Measurements from ENCODE around the gene ETFB. TPM values are rescaled to one million over a fixed set of nuclear protein-coding genes. Genes with fewer than 3 reads are reported as not detected.
A peak's percentile ranks its signal among the peaks of the same experiment; 100 is the strongest.

ETFB gene
- total and polyA plus RNA-seq, 10 of the 15 experiments (the other 5 are each of a cell fraction or from before 2014, with no cell fraction given): 15.1 to 166 (median 87.8) TPM

DNA sequence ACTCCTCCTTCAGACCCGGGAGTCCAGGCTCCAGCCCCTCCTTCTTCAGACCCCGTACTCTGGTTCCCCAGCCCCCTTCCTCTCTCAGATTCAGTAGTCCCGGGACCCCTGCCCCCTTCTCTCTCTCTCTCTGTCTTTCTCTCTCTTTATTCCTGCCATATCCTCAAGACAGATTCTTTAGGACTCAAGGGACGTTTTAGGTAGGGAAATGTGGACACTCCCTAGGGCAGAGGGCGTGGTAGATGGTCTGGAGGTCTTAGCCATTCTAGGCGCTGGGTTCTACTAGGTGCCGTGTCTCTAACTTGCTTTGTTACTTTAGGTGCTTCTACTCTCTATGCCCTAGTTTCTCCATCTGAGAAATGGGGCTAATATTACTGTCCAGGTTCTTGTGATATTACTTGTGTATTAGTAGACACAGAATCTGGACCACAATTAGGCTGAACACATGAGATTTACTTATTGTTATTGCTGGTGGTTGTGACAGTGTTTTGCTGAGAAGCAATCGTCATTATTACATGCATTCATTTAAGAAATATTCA lies 25.0 kb upstream of the ETFB start:
- FAIRE-seq: no peak
- BruUV-seq (replicated peaks): no TSS peak
- no peak for ATAC-seq

More for the DNA sequence above, 25.0 kb upstream of the ETFB start:
- 77% methylated on average over 8 of the region's 8 CpGs for WGBS (ENCODE audit: insufficient coverage, insufficient replicate concordance, low lambda C conversion rate, missing lambda C conversion rate)
- H3K27ac ChIP-seq (ENCODE audit: control insufficient read depth, insufficient read depth): no peak overlapping the region
- peak overlapping the region; percentile 38 for H3K4me2 ChIP-seq (ENCODE audit: control insufficient read depth, insufficient read depth)
- peaks cover 19% of the 10 kb centered on the region for H3K4me1 ChIP-seq (ENCODE audit: control insufficient read depth, insufficient read depth, low read length)
- H3K9ac ChIP-seq (ENCODE audit: control insufficient read depth, insufficient read depth, low read length): peak overlapping the region; percentile 29; the same call in 1 of the 2 replicates
- RAD21 ChIA-PET (ENCODE audit: unreplicated experiment): no interaction called here
- TF ChIP-seq MTA3 (IDR thresholded peaks at IDR 0.05; ENCODE audit: borderline replicate concordance, low read length) (no peak), NRF1 (conservative IDR thresholded peaks at IDR 0.05; ENCODE audit: low read depth, low read length) (no peak), CHD4 (IDR thresholded peaks at IDR 0.05) (no peak), SKIL (IDR thresholded peaks at IDR 0.05; ENCODE audit: low read depth, poor library complexity, severe bottlenecking) (no peak), RCOR1 (conservative IDR thresholded peaks at IDR 0.05; ENCODE audit: low read depth, low read length) (no peak), USF1 (IDR thresholded peaks at IDR 0.05; ENCODE audit: borderline replicate concordance, extremely low read length, insufficient read depth, low read depth, low read length) (no peak), SMARCA5 (IDR thresholded peaks at IDR 0.05) (no peak), FOS (IDR thresholded peaks at IDR 0.05; ENCODE audit: borderline replicate concordance, extremely low read depth, insufficient read length) (no peak), E2F8 (IDR thresholded peaks at IDR 0.05; ENCODE audit: low read depth, partially characterized antibody) (no peak), NR2C1 (IDR thresholded peaks at IDR 0.05) (no peak), MTA2 (IDR thresholded peaks at IDR 0.05; ENCODE audit: low read depth) (no peak), SREBF2 (IDR thresholded peaks at IDR 0.05; ENCODE audit: low read length) (no peak), POU2F2 (IDR thresholded peaks at IDR 0.05; ENCODE audit: borderline replicate concordance, low read depth, low read length) (no peak), PKNOX1 (IDR thresholded peaks at IDR 0.05) (no peak), MEF2B (IDR thresholded peaks at IDR 0.05; ENCODE audit: partially characterized antibody, poor library complexity, severe bottlenecking) (no peak), RFX5 (IDR thresholded peaks at IDR 0.05; ENCODE audit: low read depth, low read length) (no peak)
- in situ Hi-C loops (cut with MboI) (loop anchor here (25.0 kb wide), 1 partner anchor 1146 kb away; the partner anchor contains the start of gene ZNF808), intact Hi-C loops (cut with micrococcal nuclease; ENCODE audit: unreplicated experiment) (no loop called here)
- POLR2A ChIA-PET: interaction anchor here (1.2 kb wide), 1 partner anchor 18 kb away, joined by 4 read pairs; the partner anchor contains the start of gene NKG7
- peak overlapping the region; percentile 85 for H2AFZ ChIP-seq (ENCODE audit: control insufficient read depth, low read depth, low read length)
- no peaks in the 10 kb centered on the region for H3K36me3 ChIP-seq (ENCODE audit: control insufficient read depth in 2 of 2, insufficient read depth in 2 of 2, low read length in 1 of 2)
- H3K79me2 ChIP-seq (ENCODE audit: control insufficient read depth, insufficient read depth, low read length): peaks cover 5% of the 10 kb centered on the region
- no peaks in the 10 kb centered on the region for H3K27me3 ChIP-seq (replicated peaks in 1 of 2; ENCODE audit: control insufficient read depth in 2 of 2, insufficient read depth in 2 of 2, low read length in 1 of 2)
- H3K4me3 ChIP-seq: no peak overlapping the region
- CTCF ChIA-PET: interaction anchor here (1.0 kb wide), 1 partner anchor 47 kb away, joined by 3 read pairs; no protein-coding TSS in a partner anchor
- no peaks in the 10 kb centered on the region for H3K9me3 ChIP-seq (replicated peaks; ENCODE audit: control insufficient read depth, insufficient read depth, low read length)
- H4K20me1 ChIP-seq (ENCODE audit: control insufficient read depth, insufficient read depth): no peaks in the 10 kb centered on the region
- SMC1A ChIA-PET (ENCODE audit: uncharacterized antibody, unreplicated experiment): interaction anchor here (1.0 kb wide), 1 partner anchor 18 kb away, joined by 3 read pairs; the partner anchor contains the start of gene NKG7
- no peak for DNase-seq (ENCODE audit: low read depth, low spot score)
